KOPT-K1 (cell line): Measurements from ENCODE around the gene SLC12A8.

ENCODE experiments used
- H3K27ac ChIP-seq: fragments of 200-600 bp; sonication (generic); 2 replicates; pipeline ENCODE4 v1.5.1; 2016; ENCODE audit warnings: antibody characterized with exemption, mild to moderate bottlenecking, low read depth, low read length; ENCODE audit not compliant: poor library complexity, severe bottlenecking
- H3K36me3 ChIP-seq: fragments of 200-600 bp; sonication (generic); 2 replicates; pipeline ENCODE4 v1.5.1; 2017; ENCODE audit warnings: antibody characterized with exemption, mild to moderate bottlenecking, low read length, moderate library complexity; ENCODE audit not compliant: insufficient read depth
- H3K9me3 ChIP-seq: fragments of 200-600 bp; sonication (generic); 2 replicates; pipeline ENCODE4 v1.5.1; 2017; ENCODE audit warnings: antibody characterized with exemption, low read length, mild to moderate bottlenecking; ENCODE audit not compliant: insufficient read depth, poor library complexity, severe bottlenecking

The SLC12A8 gene

DNA sequence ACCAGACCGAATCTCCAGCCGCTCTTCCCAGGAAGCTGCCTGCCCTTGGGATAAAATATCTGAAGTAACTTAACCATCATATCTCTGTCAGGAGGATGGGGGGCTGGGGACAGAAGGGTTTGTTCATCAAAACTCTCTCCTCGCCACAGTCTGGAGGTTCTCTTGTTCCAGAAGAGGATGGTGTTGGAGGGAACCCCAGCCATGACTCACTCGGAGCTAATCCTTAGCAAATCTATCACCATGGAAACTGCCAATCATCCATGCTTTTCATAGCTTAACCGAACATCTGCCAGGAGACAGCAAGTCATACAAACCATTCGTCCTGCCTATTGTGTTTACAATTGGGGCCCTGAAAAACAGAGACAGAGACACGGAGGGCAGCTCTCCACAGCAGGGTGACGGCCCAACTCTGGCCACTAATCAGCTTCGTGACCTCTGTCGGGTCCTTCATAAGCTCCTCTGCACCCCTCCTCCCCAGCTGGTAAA lies 83.0 kb downstream of the SLC12A8 start:
- Histone ChIP-seq H3K9me3 (no peaks in the 10 kb centered on the region), H3K36me3 (no peaks in the 10 kb centered on the region), H3K27ac (no peak overlapping the region)

DNA sequence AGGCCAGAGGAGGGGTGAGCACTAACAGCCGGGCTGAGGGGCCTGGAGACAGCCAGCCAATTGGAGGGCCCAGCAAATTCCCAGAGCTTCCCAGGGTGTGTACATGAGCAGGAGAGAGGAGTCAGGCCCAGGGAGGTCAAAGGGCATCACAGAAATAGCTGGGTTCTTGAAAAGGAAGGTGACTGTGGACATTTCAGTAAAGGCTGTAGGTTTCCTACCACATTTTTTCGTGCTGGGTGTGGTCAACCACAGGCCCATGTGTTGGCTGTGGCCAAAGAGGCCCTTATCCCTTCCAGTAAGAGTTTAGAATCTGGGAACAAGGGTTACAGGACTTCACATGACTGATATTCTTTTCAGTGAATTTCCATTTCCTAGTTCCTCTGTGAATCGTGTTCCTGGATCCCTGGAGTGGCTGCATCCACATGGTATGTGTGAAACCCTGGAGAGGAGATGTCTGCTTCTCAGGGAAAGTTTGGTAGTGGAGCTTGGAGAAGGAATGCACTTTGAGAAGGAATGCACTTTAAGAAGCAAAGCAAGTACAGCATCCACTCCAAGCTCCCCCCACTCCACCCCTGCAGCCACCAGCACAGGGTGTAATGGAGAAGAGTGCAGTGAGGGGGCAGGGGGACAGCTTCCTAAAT lies 83.6 kb downstream of the SLC12A8 start:
- H3K27ac ChIP-seq = no peak overlapping the region
- H3K9me3 ChIP-seq = no peaks in the 10 kb centered on the region

DNA sequence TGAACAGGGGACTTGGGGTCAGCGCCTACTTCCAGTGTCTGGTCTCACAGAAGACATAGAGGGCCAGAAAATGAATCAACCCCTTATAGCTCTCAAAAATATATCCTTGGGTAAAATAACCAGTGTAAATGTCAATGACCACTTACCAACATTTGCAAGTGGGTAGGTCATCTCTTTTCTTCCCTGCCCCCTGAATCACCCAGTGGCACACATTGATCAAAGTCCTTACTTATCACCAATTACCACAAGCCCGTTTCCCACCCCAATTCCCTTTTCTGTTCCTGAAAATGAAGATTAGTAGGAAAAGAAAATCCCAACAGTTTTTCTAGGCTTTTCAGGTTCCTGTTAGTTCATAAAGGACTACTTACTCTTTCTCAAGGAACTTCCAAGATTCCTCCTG lies 86.2 kb downstream of the SLC12A8 start:
- no peaks in the 10 kb centered on the region for H3K36me3 ChIP-seq
- H3K9me3 ChIP-seq = no peaks in the 10 kb centered on the region
- H3K27ac ChIP-seq = no peak overlapping the region

More for the DNA sequence above, 83.6 kb downstream of the SLC12A8 start:
- H3K36me3 ChIP-seq = no peaks in the 10 kb centered on the region

DNA sequence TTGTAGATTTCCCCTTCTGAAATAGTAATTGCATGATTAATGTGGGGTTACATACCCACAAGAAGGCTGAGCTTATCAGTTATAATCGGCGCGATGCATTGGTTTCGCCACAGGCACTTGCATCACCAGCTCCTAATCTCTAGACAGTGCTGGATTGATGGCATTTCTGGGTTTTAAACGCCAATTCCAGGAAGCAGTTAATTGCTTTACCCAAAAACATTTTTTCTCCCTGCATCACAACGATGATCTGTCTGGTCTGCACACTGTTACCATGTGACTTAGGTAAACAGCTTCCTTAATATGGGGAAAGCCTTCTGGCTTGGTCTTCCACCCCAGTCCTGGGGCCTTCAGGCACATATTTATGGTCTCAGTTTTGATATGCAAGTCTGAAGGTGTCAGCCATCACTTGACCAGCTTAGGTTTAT lies 86.7 kb downstream of the SLC12A8 start:
- Histone ChIP-seq H3K36me3 (no peaks in the 10 kb centered on the region), H3K27ac (no peak overlapping the region), H3K9me3 (no peaks in the 10 kb centered on the region)

DNA sequence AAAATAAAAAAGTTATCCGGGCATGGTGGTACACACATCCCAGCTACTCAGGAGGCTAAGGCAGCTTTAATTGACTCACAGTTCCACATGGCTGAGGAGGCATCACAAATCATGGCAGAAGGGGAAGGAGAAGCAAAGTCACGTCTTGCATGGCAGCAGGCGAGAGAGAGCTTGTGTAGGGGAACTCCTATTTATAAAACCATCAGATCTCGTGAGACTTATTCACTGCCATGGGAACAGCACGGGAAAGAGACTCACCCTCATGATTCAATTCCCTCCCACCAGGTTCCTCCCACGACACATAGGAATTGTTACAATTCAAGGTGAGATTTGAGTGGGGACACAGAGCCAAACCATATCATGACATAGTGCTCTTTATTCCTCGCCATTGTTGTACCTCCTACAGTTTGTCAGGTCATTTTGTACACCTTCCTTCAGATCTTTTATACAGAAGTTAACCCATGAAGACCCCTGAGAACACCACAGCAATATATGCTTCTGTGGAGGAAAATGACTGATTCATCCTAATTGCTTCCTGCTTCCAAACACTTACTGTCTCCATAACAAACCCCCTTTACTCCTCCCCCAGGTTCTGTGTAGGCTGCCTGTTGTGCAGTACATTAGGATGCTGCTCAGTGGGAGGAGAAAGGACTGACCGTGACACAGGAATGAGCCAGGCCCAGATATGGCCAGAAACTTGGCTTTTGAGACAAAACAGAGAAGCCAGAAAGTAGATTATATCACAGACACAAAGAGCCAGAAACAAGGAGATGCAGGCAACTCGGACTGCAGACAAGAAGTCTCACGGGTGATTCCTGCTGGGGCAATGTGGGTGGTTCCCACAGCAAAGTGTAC lies 88.9 kb downstream of the SLC12A8 start:
- Histone ChIP-seq H3K27ac (no peak overlapping the region), H3K36me3 (no peaks in the 10 kb centered on the region), H3K9me3 (no peaks in the 10 kb centered on the region)

DNA sequence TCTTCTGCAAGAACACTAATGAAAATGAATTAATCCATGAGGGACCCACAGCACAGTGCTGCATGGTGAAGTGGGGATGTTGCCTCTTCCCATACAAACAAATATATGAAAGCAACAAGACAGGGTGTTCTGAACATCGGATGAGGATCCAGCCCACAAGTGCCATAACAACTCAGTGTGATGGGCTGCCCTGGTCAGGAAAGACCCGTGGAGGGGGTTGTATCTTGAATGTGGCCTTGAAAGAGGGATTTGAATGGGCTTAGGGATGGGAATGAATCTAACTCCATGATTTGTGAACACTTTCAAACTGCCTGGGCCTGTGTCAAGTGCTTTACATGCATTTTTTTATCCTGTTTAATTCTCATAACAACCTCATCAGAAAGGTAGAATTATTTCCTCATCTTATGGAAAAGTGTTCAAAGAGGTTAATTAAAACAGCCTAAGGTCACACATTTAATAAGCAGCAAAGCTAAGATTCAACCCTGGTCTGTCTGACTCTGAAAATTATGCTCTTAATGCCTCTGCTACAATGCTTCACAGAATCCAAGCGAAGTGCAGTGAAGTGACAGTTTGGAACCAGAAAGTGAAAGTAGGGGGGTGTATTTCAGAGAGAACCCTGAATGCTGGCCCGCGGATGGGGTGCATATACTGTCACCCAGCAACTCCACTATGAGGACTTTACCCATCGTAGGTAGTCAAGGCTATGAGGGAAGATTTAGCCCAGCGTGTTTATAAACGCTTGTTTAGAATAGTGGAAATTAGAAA lies 91.1 kb downstream of the SLC12A8 start:
- Histone ChIP-seq H3K9me3 (no peaks in the 10 kb centered on the region), H3K27ac (no peak overlapping the region), H3K36me3 (no peaks in the 10 kb centered on the region)

DNA sequence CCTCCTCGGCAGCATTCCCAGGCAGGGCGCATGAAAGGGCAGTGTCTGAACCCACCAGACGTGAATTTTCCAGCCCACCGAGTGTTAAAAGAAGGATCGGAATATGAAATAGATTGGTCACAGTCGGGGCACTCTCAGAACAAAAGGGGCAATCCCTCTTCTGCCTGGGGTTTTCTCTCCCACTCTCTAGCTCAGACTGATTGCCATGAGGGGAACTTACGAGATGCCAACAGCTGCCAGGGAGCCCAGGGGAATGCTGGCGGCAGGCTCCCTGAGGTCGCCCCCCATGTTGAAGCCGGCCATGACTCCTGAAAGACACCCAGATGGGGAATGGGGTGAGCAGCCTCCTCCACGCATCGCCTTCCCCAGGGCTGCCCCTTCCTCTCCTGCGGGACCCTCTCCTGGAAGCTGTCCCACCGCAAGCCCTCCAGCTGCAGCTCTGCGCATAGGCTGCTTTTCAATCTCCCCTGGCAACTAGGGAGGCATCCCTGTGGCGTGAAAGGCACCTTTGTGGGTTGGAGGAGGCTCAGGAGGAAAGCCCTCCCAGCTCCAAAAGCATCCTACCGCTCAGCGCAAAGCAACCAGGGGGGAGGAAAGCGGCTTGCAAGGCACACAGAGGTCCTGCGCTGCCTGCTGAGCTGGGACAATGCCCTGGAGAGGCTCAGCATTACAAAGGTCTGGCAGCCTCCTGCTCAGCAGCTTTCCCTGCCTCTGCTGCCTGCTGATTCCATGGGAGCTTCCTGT lies 92.0 kb downstream of the SLC12A8 start:
- Histone ChIP-seq H3K9me3 (no peaks in the 10 kb centered on the region), H3K27ac (no peak overlapping the region)

DNA sequence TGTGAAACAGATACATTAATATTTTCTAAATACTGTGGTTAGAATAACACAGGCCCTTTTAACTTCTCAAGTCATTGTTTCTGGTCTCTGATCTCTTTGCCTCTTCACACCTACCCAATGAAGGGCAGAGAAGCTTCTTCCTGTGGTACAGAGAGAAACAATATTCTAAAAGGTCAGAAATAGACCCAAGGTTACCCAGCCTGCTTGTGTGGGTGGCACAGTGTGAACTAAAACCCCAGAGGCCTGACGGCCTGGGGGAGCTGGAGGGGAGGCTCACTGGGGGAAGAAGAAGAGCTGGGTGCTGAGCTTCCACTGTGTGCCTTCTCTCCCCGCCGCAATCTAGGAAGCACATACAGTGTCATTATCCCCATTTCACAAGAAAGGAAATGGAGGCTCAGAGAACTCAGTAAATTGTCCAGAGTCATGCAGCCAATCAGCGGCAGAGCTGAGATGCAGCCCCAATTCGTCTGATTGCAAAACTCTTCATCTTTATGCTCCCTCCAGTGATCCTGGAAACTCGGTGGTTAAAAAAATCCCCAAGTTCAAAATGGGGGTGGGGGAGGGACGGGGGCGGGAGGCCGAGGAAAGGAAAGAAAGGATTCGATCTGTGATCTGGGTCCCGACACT lies 92.7 kb downstream of the SLC12A8 start:
- Histone ChIP-seq H3K27ac (no peak overlapping the region), H3K36me3 (no peaks in the 10 kb centered on the region), H3K9me3 (no peaks in the 10 kb centered on the region)

More for the DNA sequence above, 92.0 kb downstream of the SLC12A8 start:
- H3K36me3 ChIP-seq = no peaks in the 10 kb centered on the region

DNA sequence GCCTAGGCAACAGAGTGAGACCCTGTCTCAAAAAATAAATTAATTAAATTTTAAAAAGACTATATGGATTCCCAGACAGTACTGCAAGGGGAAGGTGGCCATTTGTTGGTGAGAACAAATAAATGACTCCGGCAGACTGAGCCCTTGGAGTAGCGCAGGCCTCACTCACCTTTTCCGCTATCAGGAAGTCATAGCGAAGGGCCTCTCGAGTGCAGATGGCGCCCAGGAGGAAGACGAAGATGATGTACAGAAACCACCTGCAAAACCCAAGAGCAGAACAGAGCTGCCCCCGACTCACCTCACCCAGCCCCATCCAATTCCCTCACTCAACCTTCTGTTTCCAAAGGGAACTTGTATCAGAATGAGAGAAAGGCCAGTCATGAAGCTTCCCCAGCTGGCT lies 93.9 kb downstream of the SLC12A8 start:
- no peaks in the 10 kb centered on the region for H3K36me3 ChIP-seq
- no peaks in the 10 kb centered on the region for H3K9me3 ChIP-seq
- H3K27ac ChIP-seq = no peak overlapping the region

DNA sequence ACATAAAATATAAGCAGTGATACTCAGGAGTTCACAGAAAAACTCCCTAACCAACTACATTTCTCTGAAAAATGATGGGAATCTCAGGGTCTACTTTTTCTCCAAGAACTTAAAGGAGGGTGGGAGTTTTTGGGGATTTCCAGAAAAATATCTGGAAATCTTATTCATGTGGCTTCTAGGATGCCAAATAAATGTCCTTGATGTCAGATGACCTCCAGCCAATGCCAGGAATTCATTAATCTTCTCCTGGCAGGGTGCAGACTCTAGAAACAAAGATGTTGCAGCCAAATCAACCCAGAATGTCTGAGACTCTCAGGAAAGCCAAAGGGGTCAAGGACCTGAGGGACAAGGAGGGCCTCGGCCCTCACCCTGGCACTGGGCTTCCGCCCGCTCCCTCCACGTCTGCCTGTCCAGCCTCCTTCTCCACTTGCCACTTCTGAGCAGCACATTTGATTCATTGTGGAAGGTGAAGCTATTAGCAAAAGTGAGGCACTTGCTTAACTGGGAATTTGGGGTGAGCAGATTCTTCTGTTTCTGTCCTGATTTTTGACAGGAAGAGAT lies 94.8 kb downstream of the SLC12A8 start:
- H3K36me3 ChIP-seq = no peaks in the 10 kb centered on the region
- no peak overlapping the region for H3K27ac ChIP-seq
- H3K9me3 ChIP-seq = no peaks in the 10 kb centered on the region

DNA sequence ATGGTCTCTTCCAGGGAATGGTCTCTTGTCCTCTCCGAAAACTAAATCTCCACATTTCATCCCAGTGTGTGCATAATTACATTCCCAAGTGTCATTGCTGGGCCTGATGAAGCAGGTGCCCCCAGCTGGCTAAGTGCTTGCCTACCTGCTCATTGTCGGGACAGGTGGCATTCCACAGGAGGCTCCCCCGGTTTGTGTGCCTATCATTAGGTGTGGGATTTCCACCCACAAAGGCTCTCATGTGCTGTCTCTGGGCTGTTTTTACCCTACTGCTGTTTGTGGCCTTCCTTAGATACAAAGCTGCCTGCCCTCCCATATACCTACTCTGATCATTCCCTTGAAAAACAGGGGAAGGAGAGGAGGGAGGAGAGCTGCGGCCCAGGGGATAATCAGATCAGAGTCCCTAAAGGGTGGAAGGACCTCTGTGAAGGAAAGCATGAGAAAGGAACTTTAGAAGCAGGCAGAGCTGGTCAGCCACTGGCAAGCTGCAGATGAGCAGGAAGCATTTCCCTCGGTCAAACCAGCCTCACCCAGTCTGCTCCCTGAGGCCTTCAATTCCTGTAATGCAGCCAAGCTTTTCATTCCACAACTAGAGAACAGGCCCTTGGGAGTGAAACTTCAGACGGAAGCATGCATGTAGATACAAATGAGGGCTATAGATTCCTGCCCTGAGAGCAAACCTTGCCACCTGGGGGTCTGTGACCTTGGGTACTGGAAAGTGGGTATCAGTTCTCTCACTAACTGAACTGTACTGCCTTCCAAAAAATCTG lies 96.1 kb downstream of the SLC12A8 start:
- Histone ChIP-seq H3K36me3 (no peaks in the 10 kb centered on the region), H3K27ac (no peak overlapping the region), H3K9me3 (no peaks in the 10 kb centered on the region)

DNA sequence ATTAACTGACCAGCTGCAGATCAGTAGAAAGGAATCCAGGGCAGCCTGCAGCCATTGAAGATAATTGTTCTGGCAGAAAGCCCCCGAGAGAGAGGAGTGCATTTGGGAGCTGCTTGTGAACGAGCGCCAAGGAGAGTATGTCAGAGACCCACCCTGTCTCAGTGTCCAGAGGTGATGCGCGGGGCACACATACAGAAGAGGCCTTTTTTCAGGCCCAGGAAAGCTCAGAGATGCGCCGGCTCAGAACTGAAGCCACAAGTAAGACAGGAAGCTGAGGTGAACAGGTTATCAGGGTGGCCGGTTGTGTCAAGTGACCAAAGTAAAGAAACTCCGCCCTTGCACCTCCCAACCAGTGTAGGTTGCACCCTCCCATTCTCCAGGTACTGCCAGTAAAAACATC lies 96.9 kb downstream of the SLC12A8 start:
- Histone ChIP-seq H3K36me3 (no peaks in the 10 kb centered on the region), H3K9me3 (no peaks in the 10 kb centered on the region), H3K27ac (no peak overlapping the region)

DNA sequence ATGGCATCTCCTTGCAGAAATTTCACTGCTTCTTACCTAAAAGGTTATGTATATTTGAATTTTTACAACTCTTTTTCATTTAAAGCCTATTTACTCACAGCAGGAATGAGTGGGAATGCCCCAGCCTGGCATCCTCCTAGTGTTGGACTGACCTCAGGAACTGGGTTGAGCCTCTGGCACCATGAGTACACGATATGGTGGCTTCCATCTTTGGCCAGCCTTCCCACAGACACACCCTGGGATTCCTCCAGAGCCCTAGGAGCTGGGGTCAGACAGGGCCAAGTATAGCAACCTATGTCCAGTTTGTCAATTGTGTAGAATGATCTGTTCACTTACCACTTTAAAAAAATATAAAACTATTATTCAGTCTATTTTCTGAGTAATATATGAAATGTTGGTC lies 99.6 kb downstream of the SLC12A8 start:
- H3K27ac ChIP-seq = no peak overlapping the region

More for the DNA sequence above, 99.6 kb downstream of the SLC12A8 start:
- H3K36me3 ChIP-seq = no peaks in the 10 kb centered on the region
- no peaks in the 10 kb centered on the region for H3K9me3 ChIP-seq
